Measurements from ENCODE around the gene MAPT. TPM values are rescaled to one million over a fixed set of nuclear protein-coding genes. Genes with fewer than 3 reads are reported as not detected.
"Not testable (repeated sequence)": the region's sequence is repeated elsewhere in the genome, so short reads cannot be mapped to it uniquely, and the experiment has no call there.

The MAPT gene
- total RNA-seq, 4 donors from 2014 or later, result 3.6 to 6.5 (median 4.5) TPM

- H3K27me3 ChIP-seq, result no peaks in the 10 kb centered on the region
- no peaks in the 10 kb centered on the region for H3K36me3 ChIP-seq
- 85% methylated on average over 13 of the region's 13 CpGs for WGBS
- peaks cover 9% of the 10 kb centered on the region for H3K4me1 ChIP-seq
- H3K4me3 ChIP-seq, result no peak overlapping the region
- H3K27ac ChIP-seq, result no peak overlapping the region
- H3K9me3 ChIP-seq, result no peaks in the 10 kb centered on the region
- no peak for DNase-seq (ENCODE audit: low spot score in 2 of 2)
- TF ChIP-seq CTCF (IDR thresholded peaks at IDR 0.05) (no peak), POLR2A (IDR thresholded peaks at IDR 0.05) (no peak), EP300 (IDR thresholded peaks at IDR 0.05) (no peak), POLR2AphosphoS5 (IDR thresholded peaks at IDR 0.05) (no peak)
Measured at GRCh38 chr17:46001390-46002310, 107.3 kb downstream of the MAPT start.

- H3K27me3 ChIP-seq, result no peaks in the 10 kb centered on the region
- 29% methylated on average over 8 of the region's 8 CpGs for WGBS
- no peak for DNase-seq (ENCODE audit: low spot score in 2 of 2)
- H3K27ac ChIP-seq, result no peak overlapping the region
- H3K4me3 ChIP-seq, result no peak overlapping the region
- TF ChIP-seq CTCF (IDR thresholded peaks at IDR 0.05) (peak; percentile 93 to 97), EP300 (IDR thresholded peaks at IDR 0.05) (no peak)
- no peaks in the 10 kb centered on the region for H3K36me3 ChIP-seq
- H3K4me1 ChIP-seq, result peaks cover 9% of the 10 kb centered on the region
- H3K9me3 ChIP-seq, result no peaks in the 10 kb centered on the region
Measured at GRCh38 chr17:46002311-46002972, 108.1 kb downstream of the MAPT start.

- Histone ChIP-seq H3K27ac (no peak overlapping the region), H3K9me3 (no peaks in the 10 kb centered on the region), H3K4me1 (peaks cover 9% of the 10 kb centered on the region), H3K4me3 (no peak overlapping the region), H3K27me3 (no peaks in the 10 kb centered on the region), H3K36me3 (no peaks in the 10 kb centered on the region)
- no peak for TF ChIP-seq POLR2A (IDR thresholded peaks at IDR 0.05)
- TF ChIP-seq EP300 (IDR thresholded peaks at IDR 0.05), result no peak
- TF ChIP-seq CTCF (IDR thresholded peaks at IDR 0.05), result no peak
- no peak for TF ChIP-seq POLR2AphosphoS5 (IDR thresholded peaks at IDR 0.05)
- DNase-seq (ENCODE audit: low spot score in 2 of 2), result no peak
- 82% methylated on average over 7 of the region's 7 CpGs for WGBS
Measured at GRCh38 chr17:46002973-46003316, 108.6 kb downstream of the MAPT start.

GRCh38 chr17:46003907-46004748, 109.8 kb downstream of the MAPT start:
- H3K27ac ChIP-seq, result no peak overlapping the region
- TF ChIP-seq POLR2A (IDR thresholded peaks at IDR 0.05), result no peak
- TF ChIP-seq CTCF (IDR thresholded peaks at IDR 0.05), result no peak
- TF ChIP-seq POLR2AphosphoS5 (IDR thresholded peaks at IDR 0.05), result no peak
- no peak for TF ChIP-seq EP300 (IDR thresholded peaks at IDR 0.05)
- H3K9me3 ChIP-seq, result no peaks in the 10 kb centered on the region
- WGBS, result 21% methylated on average over 6 of the region's 6 CpGs
- DNase-seq (ENCODE audit: low spot score in 2 of 2), result no peak
- H3K4me3 ChIP-seq, result no peak overlapping the region
- H3K4me1 ChIP-seq, result peaks cover 9% of the 10 kb centered on the region
- no peaks in the 10 kb centered on the region for H3K36me3 ChIP-seq
- H3K27me3 ChIP-seq, result no peaks in the 10 kb centered on the region

- not testable (repeated sequence) for H3K27ac ChIP-seq; DNase-seq (ENCODE audit: low spot score in 2 of 2); H3K4me1 ChIP-seq; H3K4me3 ChIP-seq; H3K27me3 ChIP-seq; H3K36me3 ChIP-seq; H3K9me3 ChIP-seq
- 97% methylated on average over 1 of the region's 1 CpG for WGBS
Measured at GRCh38 chr17:46006082-46006481, 111.7 kb downstream of the MAPT start.
